GM12878 (cell line): ENCODE data around the gene OR2L8.

Experiments
- CHD2 ChIP-seq: IDR thresholded peaks from 2 replicates; pipeline ENCODE4 v1.6.1; 2011; ENCODE audit warnings: low read depth, low read length, improper control_type of control experiment, borderline replicate concordance
- CTCF ChIP-seq, 3 experiments: IDR thresholded peaks in 2 of 3; conservative IDR thresholded peaks in 1 of 3; 2 replicates each; pipeline ENCODE4 v1.5.1; 2011; ENCODE audit warnings: low read depth in 3 of 3, low read length in 3 of 3, mild to moderate bottlenecking in 3 of 3, control low read depth in 2 of 3, moderate library complexity in 2 of 3, inconsistent platforms in 1 of 3, mixed read lengths in 1 of 3; ENCODE audit not compliant: control insufficient read depth in 2 of 3, insufficient read depth in 1 of 3; ENCODE audit errors: extremely low read depth in 1 of 3
- NRF1 ChIP-seq: conservative IDR thresholded peaks from 2 replicates; pipeline ENCODE4 v1.6.1; 2011; ENCODE audit warnings: mild to moderate bottlenecking, low read depth, low read length, improper control_type of control experiment
- SP1 ChIP-seq: IDR thresholded peaks from one replicate; pipeline ENCODE4 v1.6.1; 2011; ENCODE audit warnings: low read depth, low read length
- TCF3 ChIP-seq: IDR thresholded peaks from 2 replicates; pipeline ENCODE4 v1.6.1; 2012; ENCODE audit warnings: low read depth, mild to moderate bottlenecking, low read length, borderline replicate concordance; ENCODE audit not compliant: insufficient read depth

GRCh38 chr1:247953408-247953807, 4.8 kb downstream of the OR2L8 start:
- TF ChIP-seq CTCF (IDR thresholded peaks at IDR 0.05 in 2 of 3, conservative IDR thresholded peaks at IDR 0.05 in 1 of 3; ENCODE audit: control insufficient read depth in 2 of 3, extremely low read depth in 1 of 3, insufficient read depth in 1 of 3, low read depth in 3 of 3, low read length in 3 of 3) (no peak), NRF1 (no peak), CHD2 (no peak), TCF3 (no peak), SP1 (no peak)
